ENCODE data around the gene PCDHB5. TPM values are rescaled to one million over a fixed set of nuclear protein-coding genes. Genes with fewer than 3 reads are reported as not detected.
"Not testable (repeated sequence)": the region's sequence is repeated elsewhere in the genome, so short reads cannot be mapped to it uniquely, and the experiment has no call there.

Gene PCDHB5
- polyA plus RNA-seq, 1 donor (not counting 4 experiments of a cell fraction or from before 2014, with no cell fraction given), result 0.09 TPM

DNA sequence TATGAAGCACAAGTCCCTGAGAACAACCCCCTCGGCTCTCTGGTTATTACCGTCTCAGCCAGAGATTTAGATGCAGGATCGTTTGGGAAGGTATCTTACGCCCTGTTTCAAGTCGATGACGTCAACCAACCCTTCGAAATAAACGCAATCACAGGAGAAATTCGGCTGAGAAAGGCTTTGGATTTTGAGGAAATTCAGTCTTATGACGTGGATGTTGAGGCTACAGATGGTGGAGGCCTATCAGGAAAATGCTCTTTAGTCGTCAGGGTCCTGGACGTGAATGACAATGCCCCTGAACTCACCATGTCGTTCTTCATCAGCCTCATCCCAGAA lies 16.0 kb downstream of the PCDHB5 start:
- dilution Hi-C loops (cut with MboI; ENCODE audit: extremely low pct_ligation_motif_present, low sequenced_read_pairs), result no loop called here
- no peaks in the 10 kb centered on the region for H3K27me3 ChIP-seq (ENCODE audit: control insufficient read depth, extremely low read depth, insufficient read depth, low read length)
- no peaks in the 10 kb centered on the region for H3K9me1 ChIP-seq (ENCODE audit: control insufficient read depth, extremely low read depth, insufficient read depth, low read length)
- H3K79me2 ChIP-seq (ENCODE audit: control insufficient read depth, insufficient read depth, low read length), result no peaks in the 10 kb centered on the region
- H4K20me1 ChIP-seq (ENCODE audit: control insufficient read depth, extremely low read depth, insufficient read depth, low read length), result no peaks in the 10 kb centered on the region
- no peaks in the 10 kb centered on the region for H3K4me1 ChIP-seq (ENCODE audit: control insufficient read depth, extremely low read depth, insufficient read depth, low read length)
- H3K4me3 ChIP-seq (ENCODE audit: control insufficient read depth in 2 of 3, extremely low read depth in 1 of 3, insufficient read depth in 2 of 3, low read depth in 1 of 3, low read length in 3 of 3), result no peak overlapping the region
- no peaks in the 10 kb centered on the region for H3K9me3 ChIP-seq (ENCODE audit: control insufficient read depth, low read depth, low read length)
- no peak for FAIRE-seq
- H3K4me2 ChIP-seq (ENCODE audit: control insufficient read depth, extremely low read depth, insufficient read depth, low read depth, low read length), result no peak overlapping the region
- DNase-seq (ENCODE audit: low read depth, low spot score), result no peak
- TF ChIP-seq, protein P1, sequence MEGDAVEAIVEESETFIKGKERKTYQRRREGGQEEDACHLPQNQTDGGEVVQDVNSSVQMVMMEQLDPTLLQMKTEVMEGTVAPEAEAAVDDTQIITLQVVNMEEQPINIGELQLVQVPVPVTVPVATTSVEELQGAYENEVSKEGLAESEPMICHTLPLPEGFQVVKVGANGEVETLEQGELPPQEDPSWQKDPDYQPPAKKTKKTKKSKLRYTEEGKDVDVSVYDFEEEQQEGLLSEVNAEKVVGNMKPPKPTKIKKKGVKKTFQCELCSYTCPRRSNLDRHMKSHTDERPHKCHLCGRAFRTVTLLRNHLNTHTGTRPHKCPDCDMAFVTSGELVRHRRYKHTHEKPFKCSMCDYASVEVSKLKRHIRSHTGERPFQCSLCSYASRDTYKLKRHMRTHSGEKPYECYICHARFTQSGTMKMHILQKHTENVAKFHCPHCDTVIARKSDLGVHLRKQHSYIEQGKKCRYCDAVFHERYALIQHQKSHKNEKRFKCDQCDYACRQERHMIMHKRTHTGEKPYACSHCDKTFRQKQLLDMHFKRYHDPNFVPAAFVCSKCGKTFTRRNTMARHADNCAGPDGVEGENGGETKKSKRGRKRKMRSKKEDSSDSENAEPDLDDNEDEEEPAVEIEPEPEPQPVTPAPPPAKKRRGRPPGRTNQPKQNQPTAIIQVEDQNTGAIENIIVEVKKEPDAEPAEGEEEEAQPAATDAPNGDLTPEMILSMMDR (optimal IDR thresholded peaks at IDR 0.05 in 1 of 3, IDR thresholded peaks at IDR 0.05 in 1 of 3, conservative IDR thresholded peaks at IDR 0.05 in 1 of 3; ENCODE audit: extremely low read depth in 1 of 3, insufficient read depth in 2 of 3, low read length in 3 of 3), result no peak
- TF ChIP-seq EZH2 (IDR thresholded peaks at IDR 0.05; ENCODE audit: low read length), result no peak
- H3K9ac ChIP-seq (ENCODE audit: control insufficient read depth, extremely low read depth, insufficient read depth, low read length), result no peak overlapping the region
- H3K27ac ChIP-seq (ENCODE audit: control insufficient read depth, insufficient read depth, low read length), result no peak overlapping the region
- H2AFZ ChIP-seq (ENCODE audit: control insufficient read depth, low read length), result no peak overlapping the region
- H3K36me3 ChIP-seq (ENCODE audit: control insufficient read depth in 2 of 2, extremely low read depth in 1 of 2, insufficient read depth in 2 of 2, low read length in 2 of 2), result no peaks in the 10 kb centered on the region

DNA sequence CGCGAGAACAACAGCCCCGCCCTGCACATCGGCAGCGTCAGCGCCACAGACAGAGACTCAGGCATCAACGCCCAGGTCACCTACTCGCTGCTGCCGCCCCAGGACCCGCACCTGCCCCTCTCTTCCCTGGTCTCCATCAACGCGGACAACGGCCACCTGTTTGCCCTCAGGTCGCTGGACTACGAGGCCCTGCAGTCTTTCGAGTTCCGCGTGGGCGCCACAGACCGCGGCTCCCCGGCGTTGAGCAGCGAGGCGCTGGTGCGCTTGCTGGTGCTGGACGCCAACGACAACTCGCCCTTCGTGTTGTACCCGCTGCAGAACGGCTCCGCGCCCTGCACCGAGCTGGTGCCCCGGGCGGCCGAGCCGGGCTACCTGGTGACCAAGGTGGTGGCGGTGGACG lies 16.6 kb downstream of the PCDHB5 start:
- dilution Hi-C loops (cut with MboI; ENCODE audit: extremely low pct_ligation_motif_present, low sequenced_read_pairs); H4K20me1 ChIP-seq (ENCODE audit: control insufficient read depth, extremely low read depth, insufficient read depth, low read length); H3K27ac ChIP-seq (ENCODE audit: control insufficient read depth, insufficient read depth, low read length); H3K9me3 ChIP-seq (ENCODE audit: control insufficient read depth, low read depth, low read length); DNase-seq (ENCODE audit: low read depth, low spot score); FAIRE-seq; H3K4me2 ChIP-seq (ENCODE audit: control insufficient read depth, extremely low read depth, insufficient read depth, low read depth, low read length); H3K9me1 ChIP-seq (ENCODE audit: control insufficient read depth, extremely low read depth, insufficient read depth, low read length); H3K36me3 ChIP-seq (ENCODE audit: control insufficient read depth in 2 of 2, extremely low read depth in 1 of 2, insufficient read depth in 2 of 2, low read length in 2 of 2); H3K4me3 ChIP-seq (ENCODE audit: control insufficient read depth in 2 of 3, extremely low read depth in 1 of 3, insufficient read depth in 2 of 3, low read depth in 1 of 3, low read length in 3 of 3); H3K79me2 ChIP-seq (ENCODE audit: control insufficient read depth, insufficient read depth, low read length); H3K4me1 ChIP-seq (ENCODE audit: control insufficient read depth, extremely low read depth, insufficient read depth, low read length); H2AFZ ChIP-seq (ENCODE audit: control insufficient read depth, low read length); H3K27me3 ChIP-seq (ENCODE audit: control insufficient read depth, extremely low read depth, insufficient read depth, low read length); H3K9ac ChIP-seq (ENCODE audit: control insufficient read depth, extremely low read depth, insufficient read depth, low read length): not testable (repeated sequence)

DNA sequence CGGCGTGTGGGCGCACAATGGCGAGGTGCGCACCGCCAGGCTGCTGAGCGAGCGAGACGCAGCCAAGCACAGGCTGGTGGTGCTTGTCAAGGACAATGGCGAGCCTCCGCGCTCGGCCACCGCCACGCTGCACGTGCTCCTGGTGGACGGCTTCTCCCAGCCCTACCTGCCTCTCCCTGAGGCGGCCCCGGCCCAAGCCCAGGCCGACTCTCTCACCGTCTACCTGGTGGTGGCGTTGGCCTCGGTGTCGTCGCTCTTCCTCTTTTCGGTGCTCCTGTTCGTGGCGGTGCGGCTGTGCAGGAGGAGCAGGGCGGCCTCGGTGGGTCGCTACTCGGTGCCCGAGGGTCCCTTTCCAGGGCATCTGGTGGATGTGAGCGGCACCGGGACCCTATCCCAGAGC lies 17.1 kb downstream of the PCDHB5 start:
- DNase-seq (ENCODE audit: low read depth, low spot score); H3K9me3 ChIP-seq (ENCODE audit: control insufficient read depth, low read depth, low read length); H3K27ac ChIP-seq (ENCODE audit: control insufficient read depth, insufficient read depth, low read length); H4K20me1 ChIP-seq (ENCODE audit: control insufficient read depth, extremely low read depth, insufficient read depth, low read length); H3K27me3 ChIP-seq (ENCODE audit: control insufficient read depth, extremely low read depth, insufficient read depth, low read length); H3K9ac ChIP-seq (ENCODE audit: control insufficient read depth, extremely low read depth, insufficient read depth, low read length); H3K79me2 ChIP-seq (ENCODE audit: control insufficient read depth, insufficient read depth, low read length); H3K36me3 ChIP-seq (ENCODE audit: control insufficient read depth in 2 of 2, extremely low read depth in 1 of 2, insufficient read depth in 2 of 2, low read length in 2 of 2); H3K4me1 ChIP-seq (ENCODE audit: control insufficient read depth, extremely low read depth, insufficient read depth, low read length); H3K9me1 ChIP-seq (ENCODE audit: control insufficient read depth, extremely low read depth, insufficient read depth, low read length); H2AFZ ChIP-seq (ENCODE audit: control insufficient read depth, low read length); H3K4me3 ChIP-seq (ENCODE audit: control insufficient read depth in 2 of 3, extremely low read depth in 1 of 3, insufficient read depth in 2 of 3, low read depth in 1 of 3, low read length in 3 of 3); FAIRE-seq; H3K4me2 ChIP-seq (ENCODE audit: control insufficient read depth, extremely low read depth, insufficient read depth, low read depth, low read length); dilution Hi-C loops (cut with MboI; ENCODE audit: extremely low pct_ligation_motif_present, low sequenced_read_pairs): not testable (repeated sequence)
